DOHH2 (cell line): ENCODE results near the gene USP35.
"Not testable (repeated sequence)": the region's sequence is repeated elsewhere in the genome, so short reads cannot be mapped to it uniquely, and the experiment has no call there.

ENCODE experiments used
- H3F3A ChIP-seq: fragments of 200-600 bp; sonication (generic), shearing (Covaris generic); 2 replicates; pipeline ENCODE4 v1.6.0; 2016; ENCODE audit warnings: antibody characterized with exemption, mild to moderate bottlenecking; ENCODE audit not compliant: control insufficient read depth, insufficient read depth
- H3K27ac ChIP-seq: fragments of 200-600 bp; sonication (generic); 2 replicates; pipeline ENCODE4 v1.5.1; 2014; ENCODE audit warnings: low read depth, mild to moderate bottlenecking, low read length, moderate library complexity
- H3K27me3 ChIP-seq: fragments of 200-600 bp; sonication (generic); 2 replicates; pipeline ENCODE4 v1.6.1; 2014; ENCODE audit warnings: mild to moderate bottlenecking, low read length, mixed read lengths; ENCODE audit not compliant: control insufficient read depth
- H3K36me3 ChIP-seq: fragments of 200-600 bp; sonication (generic); 2 replicates; pipeline ENCODE4 v1.6.1; 2014; ENCODE audit warnings: mild to moderate bottlenecking, low read length, moderate library complexity, mixed read lengths; ENCODE audit not compliant: control insufficient read depth
- H3K4me1 ChIP-seq: fragments of 200-600 bp; sonication (generic); 2 replicates; pipeline ENCODE4 v1.6.1; 2014; ENCODE audit warnings: mild to moderate bottlenecking, low read length, mixed read lengths; ENCODE audit not compliant: control insufficient read depth
- H3K4me2 ChIP-seq: fragments of 200-600 bp; sonication (generic); 2 replicates; pipeline ENCODE4 v1.6.0; 2014; ENCODE audit warnings: mild to moderate bottlenecking, low read length, moderate library complexity
- H3K4me3 ChIP-seq: fragments of 200-600 bp; sonication (generic); 2 replicates; pipeline ENCODE4 v1.5.1; 2014; ENCODE audit warnings: mild to moderate bottlenecking, low read length, mixed read lengths
- H3K79me2 ChIP-seq: fragments of 200-600 bp; sonication (generic); 2 replicates; pipeline ENCODE4 v1.6.1; 2014; ENCODE audit warnings: mild to moderate bottlenecking, low read length, mixed read lengths; ENCODE audit not compliant: control insufficient read depth
- H3K9me2 ChIP-seq: fragments of 200-600 bp; sonication (generic); replicated peaks from 2 replicates; pipeline ENCODE4 v1.6.1; 2014; ENCODE audit warnings: mild to moderate bottlenecking, low read length, mixed read lengths; ENCODE audit not compliant: control insufficient read depth
- H3K9me3 ChIP-seq: fragments of 200-600 bp; sonication (generic); 2 replicates; pipeline ENCODE4 v1.6.1; 2014; ENCODE audit warnings: antibody characterized with exemption, low read length, mixed read lengths; ENCODE audit not compliant: control insufficient read depth, insufficient read depth
- H4K20me1 ChIP-seq: fragments of 200-600 bp; sonication (generic); 2 replicates; pipeline ENCODE4 v1.6.0; 2014; ENCODE audit warnings: low read depth, mild to moderate bottlenecking, antibody characterized with exemption, low read length, moderate library complexity; ENCODE audit not compliant: control insufficient read depth, insufficient read depth
- CTCF ChIP-seq: fragments of 200-600 bp; sonication (generic); IDR thresholded peaks from one replicate; pipeline ENCODE4 v1.5.1; 2014; ENCODE audit warnings: antibody characterized with exemption, mild to moderate bottlenecking, low read depth, low read length; ENCODE audit not compliant: poor library complexity, severe bottlenecking
- EZH2phosphoT487 ChIP-seq: fragments of 200-600 bp; sonication (generic); IDR thresholded peaks from 2 replicates; pipeline ENCODE4 v1.6.1; 2017; ENCODE audit warnings: borderline replicate concordance, mild to moderate bottlenecking, antibody characterized with exemption, low read length, moderate library complexity, mixed read lengths

The USP35 gene

GRCh38 chr11:78229106-78229505 lies 40.4 kb downstream of the USP35 start:
- Histone ChIP-seq H3K4me2 (no peak overlapping the region), H3F3A (no peaks in the 10 kb centered on the region), H3K9me2 (no peaks in the 10 kb centered on the region), H3K36me3 (no peaks in the 10 kb centered on the region), H3K27me3 (no peaks in the 10 kb centered on the region), H3K27ac (no peak overlapping the region), H3K4me3 (no peak overlapping the region), H3K79me2 (no peaks in the 10 kb centered on the region), H3K4me1 (peaks cover 30% of the 10 kb centered on the region), H3K9me3 (no peaks in the 10 kb centered on the region), H4K20me1 (no peaks in the 10 kb centered on the region)
- TF ChIP-seq EZH2phosphoT487: no peak
- TF ChIP-seq CTCF: no peak

GRCh38 chr11:78230161-78230877 lies 41.6 kb downstream of the USP35 start:
- Histone ChIP-seq H3K9me3 (no peaks in the 10 kb centered on the region), H3K9me2 (no peaks in the 10 kb centered on the region), H3K36me3 (no peaks in the 10 kb centered on the region), H3K79me2 (no peaks in the 10 kb centered on the region), H3K4me1 (peaks cover 20% of the 10 kb centered on the region), H3K27ac (no peak overlapping the region), H3K4me3 (no peak overlapping the region), H3F3A (no peaks in the 10 kb centered on the region), H4K20me1 (no peaks in the 10 kb centered on the region), H3K4me2 (no peak overlapping the region), H3K27me3 (no peaks in the 10 kb centered on the region)
- TF ChIP-seq CTCF (no peak), EZH2phosphoT487 (no peak)

GRCh38 chr11:78231962-78232501 lies 43.3 kb downstream of the USP35 start:
- no peaks in the 10 kb centered on the region for H3K9me2 ChIP-seq
- H3K36me3 ChIP-seq: no peaks in the 10 kb centered on the region
- H3K4me2 ChIP-seq: no peak overlapping the region
- no peaks in the 10 kb centered on the region for H3K9me3 ChIP-seq
- no peaks in the 10 kb centered on the region for H4K20me1 ChIP-seq
- TF ChIP-seq EZH2phosphoT487 (no peak), CTCF (no peak)
- H3K4me1 ChIP-seq: peaks cover 18% of the 10 kb centered on the region
- 0 out of 2 replicates have a peak, but pooled peaks cover 3% of the 10 kb centered on the region for H3K27me3 ChIP-seq
- H3K4me3 ChIP-seq: no peak overlapping the region
- no peaks in the 10 kb centered on the region for H3F3A ChIP-seq
- H3K79me2 ChIP-seq: no peaks in the 10 kb centered on the region
- H3K27ac ChIP-seq: no peak overlapping the region

- H3F3A ChIP-seq, H3K79me2 ChIP-seq, H3K27ac ChIP-seq, H3K4me1 ChIP-seq, H3K9me2 ChIP-seq, H4K20me1 ChIP-seq, H3K36me3 ChIP-seq, H3K4me2 ChIP-seq, H3K27me3 ChIP-seq, H3K9me3 ChIP-seq, H3K4me3 ChIP-seq: not testable (repeated sequence)
These were observed 44.3 kb downstream of the USP35 start for GRCh38 chr11:78233046-78233445.
